CD14-positive monocyte (primary cell): ENCODE data around the gene TMEM238. TPM values are rescaled to one million over a fixed set of nuclear protein-coding genes. Genes with fewer than 3 reads are reported as not detected.

Experiments
- DNase-seq, 3 donors: peaks; one replicate each; pipeline ENCODE4 v3.0.0-alpha.2; 2011 to 2022
- H2AFZ ChIP-seq: 2 replicates; pipeline ENCODE4 v1.6.0; 2012; ENCODE audit warnings: mild to moderate bottlenecking, low read depth, low read length, inconsistent platforms; ENCODE audit not compliant: insufficient read depth, poor library complexity, severe bottlenecking
- H3K27ac ChIP-seq, 2 donors: 1 replicate in 1 of 2; 2 replicates in 1 of 2; pipeline ENCODE4 v1.5.1; 2012 to 2013; ENCODE audit warnings: low read length in 2 of 2, control low read depth in 1 of 2, inconsistent platforms in 1 of 2, low read depth in 1 of 2, mild to moderate bottlenecking in 1 of 2
- H3K27me3 ChIP-seq, 2 donors: one replicate each; pipeline versions ENCODE4 v1.6.0 to v1.6.1; 2011 to 2013; ENCODE audit warnings: low read length in 2 of 2; ENCODE audit not compliant: control insufficient read depth in 2 of 2, insufficient read depth in 2 of 2
- H3K36me3 ChIP-seq, 2 donors: replicated peaks in 1 of 2; 1 replicate in 1 of 2; 2 replicates in 1 of 2; pipeline versions ENCODE4 v1.5.1 to v1.6.1; 2012 to 2013; ENCODE audit warnings: low read length in 2 of 2, control low read depth in 1 of 2, inconsistent platforms in 1 of 2, mild to moderate bottlenecking in 1 of 2; ENCODE audit not compliant: insufficient read depth in 2 of 2, control insufficient read depth in 1 of 2
- H3K4me1 ChIP-seq, 2 donors: 1 replicate in 1 of 2; 2 replicates in 1 of 2; pipeline versions ENCODE4 v1.5.1 to v1.6.1; 2012 to 2013; ENCODE audit warnings: low read length in 2 of 2, control low read depth in 1 of 2, inconsistent platforms in 1 of 2, mild to moderate bottlenecking in 1 of 2, moderate library complexity in 1 of 2; ENCODE audit not compliant: insufficient read depth in 2 of 2, control insufficient read depth in 1 of 2
- H3K4me2 ChIP-seq: replicated peaks from 2 replicates; pipeline ENCODE3; 2012; ENCODE audit warnings: low read length, moderate library complexity, mild to moderate bottlenecking; ENCODE audit not compliant: poor library complexity, severe bottlenecking; ENCODE audit errors: extremely low read depth
- H3K4me3 ChIP-seq, 3 experiments: fragments of 200-600 bp in 1 of 3; sonication (generic) in 1 of 3; replicated peaks in 1 of 3; 1 replicate in 2 of 3; 2 replicates in 1 of 3; pipeline ENCODE4 v1.5.1; 2011 to 2013; ENCODE audit warnings: low read length in 3 of 3, mild to moderate bottlenecking in 3 of 3, control low read depth in 2 of 3, low read depth in 2 of 3, inconsistent platforms in 1 of 3, moderate library complexity in 1 of 3
- H3K79me2 ChIP-seq: 2 replicates; pipeline ENCODE4 v1.6.0; 2012; ENCODE audit warnings: mild to moderate bottlenecking, control low read depth, inconsistent platforms, low read length, moderate library complexity; ENCODE audit not compliant: insufficient read depth
- H3K9ac ChIP-seq: 2 replicates; pipeline ENCODE4 v1.6.0; 2017; ENCODE audit warnings: low read length, mild to moderate bottlenecking; ENCODE audit not compliant: insufficient read depth, poor library complexity, severe bottlenecking
- H3K9me3 ChIP-seq, 2 donors: replicated peaks in 1 of 2; 1 replicate in 1 of 2; 2 replicates in 1 of 2; pipeline versions ENCODE4 v1.5.1 to v1.6.1; 2012 to 2013; ENCODE audit warnings: low read length in 2 of 2, control low read depth in 1 of 2; ENCODE audit not compliant: control insufficient read depth in 1 of 2, insufficient read depth in 1 of 2
- H4K20me1 ChIP-seq: 2 replicates; pipeline ENCODE4 v1.6.0; 2012; ENCODE audit warnings: mild to moderate bottlenecking, low read length, control low read depth, moderate library complexity; ENCODE audit not compliant: insufficient read depth
- H3K27ac Mint-ChIP-seq, 7 donors: one replicate each; pipeline ENCODE4 v1.8.0; 2020; ENCODE audit warnings: mild to moderate bottlenecking in 7 of 7, mixed read lengths in 7 of 7, moderate library complexity in 6 of 7, inconsistent platforms in 2 of 7
- H3K27me3 Mint-ChIP-seq, 3 donors: one replicate each; pipeline ENCODE4 v1.8.0; 2021 to 2022; ENCODE audit warnings: low read depth in 3 of 3, mild to moderate bottlenecking in 3 of 3, mixed read lengths in 3 of 3, moderate library complexity in 3 of 3, inconsistent platforms in 1 of 3
- H3K36me3 Mint-ChIP-seq, 2 donors: one replicate each; pipeline ENCODE4 v1.8.0; 2020; ENCODE audit warnings: mixed read lengths in 2 of 2, inconsistent platforms in 1 of 2, mild to moderate bottlenecking in 1 of 2
- H3K4me1 Mint-ChIP-seq: one replicate; pipeline ENCODE4 v1.8.0; 2020; ENCODE audit warnings: mild to moderate bottlenecking, mixed read lengths
- H3K4me3 Mint-ChIP-seq, 2 donors: one replicate each; pipeline ENCODE4 v1.8.0; 2020; ENCODE audit warnings: mild to moderate bottlenecking in 2 of 2, mixed read lengths in 2 of 2, moderate library complexity in 1 of 2
- H3K9me3 Mint-ChIP-seq, 7 donors: one replicate each; pipeline ENCODE4 v1.8.0; 2020 to 2022; ENCODE audit warnings: mixed read lengths in 7 of 7, mild to moderate bottlenecking in 6 of 7, moderate library complexity in 6 of 7, inconsistent platforms in 2 of 7
- WGBS: methylation state at CpG from one replicate; pipeline ENCODE4 v1.1.5; 2013; ENCODE audit warnings: missing lambda C conversion rate; ENCODE audit not compliant: insufficient coverage; 5-methylcytosine and 5-hydroxymethylcytosine counted together
- intact Hi-C, 2 donors: fragments of 100-400 bp; cut with micrococcal nuclease; formaldehyde crosslinking; loops; one replicate each; pipeline versions ENCODE4 v1.15.0 to v1.15.1; 2023
- polyA minus RNA-seq: library from RNA; depleted of rRNA, polyadenylated mRNA; stranded (reverse); fragments of >200 nt; gene quantifications from 2 replicates; pipeline ENCODE4 v1.2.3, GENCODE V29; 2012
- polyA plus RNA-seq, 3 donors: library from polyadenylated mRNA; depleted of rRNA in 1 of 3; unstranded in 2 of 3; stranded (reverse) in 1 of 3; fragments of 300-500 nt in 2 of 3; fragments of >200 nt in 1 of 3; fragmentation: Illumina TruSeq in 2 of 3; gene quantifications; 1 replicate in 2 of 3; 2 replicates in 1 of 3; pipeline ENCODE4 v1.2.3, GENCODE V29; 2012 to 2021
- total RNA-seq, 12 experiments: library from RNA in 1 of 12; stranded (reverse) in 1 of 12; fragments of 120-200 nt in 1 of 12; gene quantifications; one replicate each; pipeline ENCODE4 v1.2.4 and lab custom pipeline; 2013 to 2026; ENCODE audit warnings: mixed read lengths in 6 of 12, inconsistent platforms in 1 of 12
- TF ChIP-seq, protein P1 (sequence below): fragments of 200-600 bp; IDR thresholded peaks from one replicate; pipeline ENCODE4 v1.8.0; 2022; ENCODE audit warnings: antibody characterized with exemption, mild to moderate bottlenecking

Gene TMEM238, protein sequence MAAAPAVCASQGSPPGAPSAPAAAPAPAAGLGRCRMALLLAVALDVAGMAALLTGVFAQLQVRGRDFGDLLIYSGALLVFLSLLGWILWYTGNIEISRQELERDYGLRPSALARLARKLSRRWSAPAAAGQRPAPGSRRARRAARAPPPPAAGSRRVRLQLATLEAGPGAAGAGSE
- 0.23 TPM for total RNA-seq (2013)
- polyA plus RNA-seq (not detected), polyA minus RNA-seq (0.24 and 0.55 TPM in 2 replicates), total RNA-seq (lab: John Stamatoyannopoulos, UW) (0 to 0.52 (median 0.15) reads per million in 11 experiments)

DNA sequence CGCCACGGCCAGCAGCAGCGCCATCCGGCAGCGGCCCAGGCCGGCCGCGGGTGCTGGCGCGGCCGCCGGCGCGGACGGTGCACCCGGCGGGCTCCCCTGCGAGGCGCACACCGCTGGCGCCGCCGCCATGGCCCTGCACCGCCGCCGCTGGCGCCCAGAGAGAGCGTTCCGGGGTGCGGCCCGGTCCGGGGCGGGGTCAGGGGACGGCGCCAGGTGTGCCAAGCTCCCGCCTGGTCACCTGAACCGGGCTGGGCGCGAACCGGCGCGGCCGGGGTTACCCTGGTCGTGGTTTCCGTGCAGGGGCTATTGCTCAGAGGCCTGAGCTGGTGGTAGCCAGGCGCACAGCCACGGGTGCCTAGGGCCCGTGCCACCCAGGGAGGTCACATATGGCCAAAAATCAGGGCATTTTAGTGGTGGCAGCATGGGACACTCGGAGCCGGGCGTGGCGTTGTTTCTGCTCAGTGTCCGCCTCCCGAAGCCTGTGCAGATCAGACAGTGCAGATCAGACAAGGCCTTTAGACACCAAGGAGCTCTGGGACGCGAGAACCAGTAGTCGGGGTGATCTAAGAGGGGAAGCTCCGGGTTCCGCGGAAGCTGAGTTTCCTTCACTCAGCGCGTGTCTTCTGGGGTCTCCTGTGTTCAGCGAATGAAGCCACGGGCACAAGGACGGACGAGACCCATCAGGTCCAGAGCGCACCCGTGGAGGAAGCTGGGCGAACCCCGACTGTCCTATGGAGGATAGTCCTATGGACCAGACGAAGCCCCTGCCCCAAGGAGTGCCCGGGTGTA, at the start of gene TMEM238:
TSS of gene TMEM238 (minus strand) at position 162 of the 789 bp plus-strand sequence. CDS start at position 129, 33 bp downstream.
- peak in 1 of 3 donors; percentile 20 for DNase-seq
- Histone ChIP-seq H3K9me3 (no peaks in the 10 kb centered on the region), H3K27me3 (no peaks in the 10 kb centered on the region), H3K4me1 (peaks cover 43 to 55% of the 10 kb centered on the region in 2 donors), H4K20me1 (peaks cover 35% of the 10 kb centered on the region), H3K36me3 (peaks cover 22 to 24% of the 10 kb centered on the region in 2 donors), H3K4me2 (peak within 1 kb of the TSS; percentile 99), H3K9ac (peak within 1 kb of the TSS; percentile 83), H3K4me3 (peak within 1 kb of the TSS; percentile 43 to 95 (median 92)), H3K79me2 (peaks cover 36% of the 10 kb centered on the region), H3K27ac (peak within 1 kb of the TSS; percentile 63 to 93), H2AFZ (peak within 1 kb of the TSS; percentile 90)
- intact Hi-C loops: loop anchor here (2.0 to 5.0 kb wide), 5 partner anchors 42 to 92 kb away; partner anchors contain the start of gene KMT5C (in 1 of the 2)
- peaks cover 6 to 15% (median 11%) of the 10 kb centered on the region in 3 donors for H3K27me3 Mint-ChIP-seq
- peaks cover 0 to 3% (median 0%) of the 10 kb centered on the region in 7 donors for H3K9me3 Mint-ChIP-seq
- H3K27ac Mint-ChIP-seq: peak within 1 kb of the TSS; percentile 90 to 99 (median 97)
- H3K4me1 Mint-ChIP-seq: peaks cover 50% of the 10 kb centered on the region
- peak within 1 kb of the TSS; percentile 100 for H3K4me3 Mint-ChIP-seq
- TF ChIP-seq, protein P1, sequence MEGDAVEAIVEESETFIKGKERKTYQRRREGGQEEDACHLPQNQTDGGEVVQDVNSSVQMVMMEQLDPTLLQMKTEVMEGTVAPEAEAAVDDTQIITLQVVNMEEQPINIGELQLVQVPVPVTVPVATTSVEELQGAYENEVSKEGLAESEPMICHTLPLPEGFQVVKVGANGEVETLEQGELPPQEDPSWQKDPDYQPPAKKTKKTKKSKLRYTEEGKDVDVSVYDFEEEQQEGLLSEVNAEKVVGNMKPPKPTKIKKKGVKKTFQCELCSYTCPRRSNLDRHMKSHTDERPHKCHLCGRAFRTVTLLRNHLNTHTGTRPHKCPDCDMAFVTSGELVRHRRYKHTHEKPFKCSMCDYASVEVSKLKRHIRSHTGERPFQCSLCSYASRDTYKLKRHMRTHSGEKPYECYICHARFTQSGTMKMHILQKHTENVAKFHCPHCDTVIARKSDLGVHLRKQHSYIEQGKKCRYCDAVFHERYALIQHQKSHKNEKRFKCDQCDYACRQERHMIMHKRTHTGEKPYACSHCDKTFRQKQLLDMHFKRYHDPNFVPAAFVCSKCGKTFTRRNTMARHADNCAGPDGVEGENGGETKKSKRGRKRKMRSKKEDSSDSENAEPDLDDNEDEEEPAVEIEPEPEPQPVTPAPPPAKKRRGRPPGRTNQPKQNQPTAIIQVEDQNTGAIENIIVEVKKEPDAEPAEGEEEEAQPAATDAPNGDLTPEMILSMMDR: no peak
- 12% methylated on average over 72 of the region's 72 CpGs for WGBS
- peaks cover 27 to 31% of the 10 kb centered on the region in 2 donors for H3K36me3 Mint-ChIP-seq

DNA sequence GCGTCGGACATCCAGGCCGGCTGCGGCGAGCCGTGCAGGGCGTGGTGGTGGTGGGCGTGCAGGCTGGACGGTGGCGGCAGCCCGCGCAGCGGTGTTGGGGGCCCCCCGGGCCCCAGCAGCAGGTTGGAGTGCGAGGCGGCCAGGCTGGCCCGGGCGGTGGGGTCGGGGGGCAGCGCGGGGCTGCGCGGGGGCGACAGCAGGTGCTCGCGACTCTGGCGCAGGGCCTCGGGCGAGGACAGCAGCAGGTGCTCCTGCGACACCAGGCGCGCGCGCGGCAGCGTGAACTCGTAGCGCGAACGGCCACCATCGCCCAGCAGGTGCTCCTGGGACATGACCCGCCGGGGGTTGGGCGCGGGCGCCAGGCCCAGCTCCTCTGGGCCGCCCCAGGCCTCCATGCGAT, 49.2 kb upstream of the TMEM238 start:
- DNase-seq: no peak
- peaks cover 0 to 13% of the 10 kb centered on the region in 2 donors for H3K9me3 ChIP-seq
- no peaks in the 10 kb centered on the region for H4K20me1 ChIP-seq
- no peak overlapping the region for H3K4me3 ChIP-seq
- Mint-ChIP-seq H3K9me3 (peaks cover 0 to 17% (median 10%) of the 10 kb centered on the region in 7 donors), H3K27ac (no peak overlapping the region), H3K4me3 (no peak overlapping the region), H3K27me3 (peaks cover 21 to 36% (median 28%) of the 10 kb centered on the region in 3 donors), H3K4me1 (no peaks in the 10 kb centered on the region), H3K36me3 (no peaks in the 10 kb centered on the region)
- no peak overlapping the region for H3K9ac ChIP-seq
- intact Hi-C loops: no loop called here
- 18% methylated on average over 48 of the region's 48 CpGs for WGBS
- H3K27me3 ChIP-seq: peaks cover 5 to 26% of the 10 kb centered on the region in 2 donors
- H3K36me3 ChIP-seq: no peaks in the 10 kb centered on the region
- H3K27ac ChIP-seq: no peak overlapping the region
- no peaks in the 10 kb centered on the region for H3K79me2 ChIP-seq
- no peak overlapping the region for H2AFZ ChIP-seq
- no peak overlapping the region for H3K4me2 ChIP-seq
- H3K4me1 ChIP-seq: no peaks in the 10 kb centered on the region
- TF ChIP-seq, protein P1: no peak
